ENCODE measurements around the gene CREB5. TPM values are rescaled to one million over a fixed set of nuclear protein-coding genes. Genes with fewer than 3 reads are reported as not detected.

Gene CREB5
- total RNA-seq, 2 experiments from 2014 or later, result 0.19 to 0.22 TPM

DNA sequence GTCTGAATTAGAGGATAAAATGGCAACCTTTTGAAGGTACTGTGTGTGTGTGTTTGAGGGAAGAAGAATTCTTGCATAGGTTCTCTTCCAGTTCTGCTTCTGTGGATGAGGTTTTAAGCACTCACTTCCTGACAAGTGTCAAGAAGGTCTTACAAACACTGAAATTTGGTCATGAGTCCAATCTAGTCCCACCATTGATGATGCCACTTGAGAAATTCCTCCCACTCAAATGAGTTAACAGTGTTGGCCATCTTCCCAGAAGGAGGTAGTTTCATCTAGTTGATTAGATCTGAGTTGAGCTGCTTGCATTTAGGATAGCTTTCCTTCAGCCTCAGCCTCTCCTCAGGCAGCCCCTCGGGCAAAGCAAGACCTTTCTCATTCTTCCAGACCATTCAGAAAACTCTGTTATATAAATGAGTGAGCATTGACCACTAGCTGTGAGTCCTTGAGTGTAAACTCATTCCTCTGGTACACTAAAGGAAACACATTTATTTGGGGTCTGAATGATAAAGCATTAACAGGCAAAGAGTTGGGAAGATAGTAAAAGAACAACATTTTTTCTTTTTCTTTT, 356.3 kb downstream of the CREB5 start:
- H3K4me1 ChIP-seq (ENCODE audit: insufficient read depth, low read length), result no peaks in the 10 kb centered on the region
- ATAC-seq (ENCODE audit: poor library complexity) (no peak), DNase-seq (no peak)
- H3K27ac Mint-ChIP-seq, result no peak overlapping the region
- H3K36me3 ChIP-seq (ENCODE audit: insufficient read depth, low read length), result no peaks in the 10 kb centered on the region
- H3K36me3 Mint-ChIP-seq (ENCODE audit: low read depth), result no peaks in the 10 kb centered on the region
- H3K9me3 ChIP-seq (ENCODE audit: control insufficient read depth in 1 of 2, insufficient read depth in 1 of 2, low read length in 2 of 2), result peaks cover 0 to 6% of the 10 kb centered on the region in 2 experiments
- H3K4me1 Mint-ChIP-seq (ENCODE audit: low read depth), result no peaks in the 10 kb centered on the region
- ChIA-PET POLR2A (no interaction called here), CTCF (no interaction called here)
- TF ChIP-seq, protein P1, sequence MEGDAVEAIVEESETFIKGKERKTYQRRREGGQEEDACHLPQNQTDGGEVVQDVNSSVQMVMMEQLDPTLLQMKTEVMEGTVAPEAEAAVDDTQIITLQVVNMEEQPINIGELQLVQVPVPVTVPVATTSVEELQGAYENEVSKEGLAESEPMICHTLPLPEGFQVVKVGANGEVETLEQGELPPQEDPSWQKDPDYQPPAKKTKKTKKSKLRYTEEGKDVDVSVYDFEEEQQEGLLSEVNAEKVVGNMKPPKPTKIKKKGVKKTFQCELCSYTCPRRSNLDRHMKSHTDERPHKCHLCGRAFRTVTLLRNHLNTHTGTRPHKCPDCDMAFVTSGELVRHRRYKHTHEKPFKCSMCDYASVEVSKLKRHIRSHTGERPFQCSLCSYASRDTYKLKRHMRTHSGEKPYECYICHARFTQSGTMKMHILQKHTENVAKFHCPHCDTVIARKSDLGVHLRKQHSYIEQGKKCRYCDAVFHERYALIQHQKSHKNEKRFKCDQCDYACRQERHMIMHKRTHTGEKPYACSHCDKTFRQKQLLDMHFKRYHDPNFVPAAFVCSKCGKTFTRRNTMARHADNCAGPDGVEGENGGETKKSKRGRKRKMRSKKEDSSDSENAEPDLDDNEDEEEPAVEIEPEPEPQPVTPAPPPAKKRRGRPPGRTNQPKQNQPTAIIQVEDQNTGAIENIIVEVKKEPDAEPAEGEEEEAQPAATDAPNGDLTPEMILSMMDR (IDR thresholded peaks at IDR 0.05), result no peak
- H3K27me3 ChIP-seq (ENCODE audit: control insufficient read depth in 1 of 2, insufficient read depth in 2 of 2, low read length in 2 of 2), result no peaks in the 10 kb centered on the region
- H3K9me3 Mint-ChIP-seq, result no peaks in the 10 kb centered on the region
- intact Hi-C loops (cut with DNase I, micrococcal nuclease), result no loop called here
- peaks cover 21% of the 10 kb centered on the region for H3K27me3 Mint-ChIP-seq
- H3K4me3 Mint-ChIP-seq, result no peak overlapping the region
- no peak overlapping the region for H3K4me3 ChIP-seq (ENCODE audit: low read length)
- no peak overlapping the region for H3K27ac ChIP-seq (ENCODE audit: low read depth in 1 of 2, low read length in 2 of 2)

DNA sequence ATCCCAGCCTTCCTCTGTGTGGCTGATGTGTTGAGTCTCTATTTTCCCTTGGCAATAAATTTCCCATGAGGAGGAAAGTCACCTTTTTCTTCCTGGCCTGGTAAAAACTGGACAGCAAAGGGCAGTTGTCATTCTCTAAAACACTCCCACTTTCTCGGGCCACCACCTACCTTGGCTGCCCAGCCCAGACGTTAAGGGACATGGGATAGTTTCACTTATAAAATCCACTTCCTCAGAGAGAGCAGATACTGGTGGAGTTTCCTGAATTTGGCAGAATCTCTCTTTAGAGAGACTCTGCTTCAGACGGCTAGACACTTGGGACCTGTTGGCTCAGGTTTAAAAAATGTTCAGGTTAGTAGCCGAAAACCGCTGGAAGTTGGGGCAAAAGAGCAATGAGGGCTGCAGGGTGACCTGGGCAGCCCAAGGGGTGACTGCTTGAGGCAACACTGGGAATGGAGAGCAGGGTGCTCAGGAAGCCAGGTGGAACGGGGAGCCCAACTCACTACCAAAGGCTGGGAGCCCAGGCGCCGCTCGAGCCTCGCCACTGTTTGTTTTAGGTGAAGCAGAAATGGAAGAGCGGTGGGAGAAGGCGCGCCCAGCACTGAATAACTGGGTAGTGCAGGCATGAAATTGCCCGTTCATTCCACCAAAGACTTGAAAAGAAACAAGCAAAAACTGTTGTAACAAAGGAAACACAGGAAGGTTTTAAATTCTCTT, 359.7 kb downstream of the CREB5 start:
- ATAC-seq (ENCODE audit: poor library complexity), result no peak
- Mint-ChIP-seq H3K4me1 (ENCODE audit: low read depth) (no peaks in the 10 kb centered on the region), H3K36me3 (ENCODE audit: low read depth) (no peaks in the 10 kb centered on the region), H3K9me3 (no peaks in the 10 kb centered on the region), H3K4me3 (no peak overlapping the region), H3K27me3 (peaks cover 26% of the 10 kb centered on the region), H3K27ac (no peak overlapping the region)
- no peaks in the 10 kb centered on the region for H3K36me3 ChIP-seq (ENCODE audit: insufficient read depth, low read length)
- no peak overlapping the region for H3K4me3 ChIP-seq (ENCODE audit: low read length)
- TF ChIP-seq, protein P1 (IDR thresholded peaks at IDR 0.05), result no peak
- no peak overlapping the region for H3K27ac ChIP-seq (ENCODE audit: low read depth in 1 of 2, low read length in 2 of 2)
- intact Hi-C loops (cut with DNase I, micrococcal nuclease), result no loop called here
- no peak for DNase-seq
- CTCF ChIA-PET, result no interaction called here
- peaks cover 0 to 11% of the 10 kb centered on the region in 2 experiments for H3K9me3 ChIP-seq (ENCODE audit: control insufficient read depth in 1 of 2, insufficient read depth in 1 of 2, low read length in 2 of 2)
- no peaks in the 10 kb centered on the region for H3K27me3 ChIP-seq (ENCODE audit: control insufficient read depth in 1 of 2, insufficient read depth in 2 of 2, low read length in 2 of 2)
- POLR2A ChIA-PET, result no interaction called here
- H3K4me1 ChIP-seq (ENCODE audit: insufficient read depth, low read length), result no peaks in the 10 kb centered on the region

DNA sequence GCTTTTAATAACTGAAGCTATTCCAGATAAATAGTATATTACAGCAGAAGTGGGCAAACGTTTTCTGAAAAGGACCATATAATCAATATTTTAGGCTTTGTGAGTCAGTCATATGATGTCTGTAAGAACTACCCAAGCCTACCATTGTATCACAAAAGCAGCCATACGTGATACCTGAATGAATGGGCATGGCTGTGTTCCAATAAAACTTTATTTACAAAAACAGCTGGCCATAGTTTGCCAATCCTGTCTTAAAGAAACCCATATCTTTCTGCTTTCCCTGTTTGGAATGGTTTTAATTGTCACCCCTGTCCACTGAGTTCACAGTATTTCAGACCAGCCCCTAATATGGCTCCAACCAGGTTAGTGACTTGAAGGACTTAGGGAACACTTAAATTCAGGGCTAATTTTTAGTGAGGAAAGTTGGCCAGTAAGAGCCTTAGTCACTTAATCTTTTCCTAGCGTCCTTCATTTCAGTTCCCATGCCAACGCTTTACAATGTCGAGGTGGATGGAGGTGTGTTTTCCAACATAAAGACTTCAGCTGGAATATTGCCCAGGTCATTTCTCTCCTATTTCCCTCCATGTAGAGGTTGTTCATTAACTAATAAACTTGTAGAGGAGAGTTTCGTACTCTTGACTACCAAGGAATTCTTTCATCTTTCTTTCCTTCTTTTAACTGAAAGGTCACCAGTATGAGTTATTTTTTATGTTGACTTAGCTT, 361.3 kb downstream of the CREB5 start:
- no peaks in the 10 kb centered on the region for H3K36me3 ChIP-seq (ENCODE audit: insufficient read depth, low read length)
- Mint-ChIP-seq H3K4me3 (no peak overlapping the region), H3K27ac (no peak overlapping the region), H3K4me1 (ENCODE audit: low read depth) (no peaks in the 10 kb centered on the region), H3K9me3 (no peaks in the 10 kb centered on the region), H3K27me3 (peaks cover 26% of the 10 kb centered on the region), H3K36me3 (ENCODE audit: low read depth) (no peaks in the 10 kb centered on the region)
- CTCF ChIA-PET, result interaction anchor here (0.6 to 1.3 kb wide), 2 partner anchors 17 to 430 kb away, joined by 3 to 5 read pairs; no protein-coding TSS in a partner anchor
- H3K27me3 ChIP-seq (ENCODE audit: control insufficient read depth in 1 of 2, insufficient read depth in 2 of 2, low read length in 2 of 2), result no peaks in the 10 kb centered on the region
- ATAC-seq (ENCODE audit: poor library complexity), result no peak
- DNase-seq, result no peak
- H3K4me1 ChIP-seq (ENCODE audit: insufficient read depth, low read length), result no peaks in the 10 kb centered on the region
- TF ChIP-seq, protein P1 (IDR thresholded peaks at IDR 0.05), result no peak
- intact Hi-C loops (cut with DNase I, micrococcal nuclease), result no loop called here
- H3K27ac ChIP-seq (ENCODE audit: low read depth in 1 of 2, low read length in 2 of 2), result no peak overlapping the region
- peaks cover 0 to 11% of the 10 kb centered on the region in 2 experiments for H3K9me3 ChIP-seq (ENCODE audit: control insufficient read depth in 1 of 2, insufficient read depth in 1 of 2, low read length in 2 of 2)
- no peak overlapping the region for H3K4me3 ChIP-seq (ENCODE audit: low read length)
- POLR2A ChIA-PET, result no interaction called here
